ENCODE data around the gene ATP5F1D. TPM values are rescaled to one million over a fixed set of nuclear protein-coding genes. Genes with fewer than 3 reads are reported as not detected.

Gene ATP5F1D
- total RNA-seq, 1 donor from 2014 or later = 213 TPM

- no peak for DNase-seq (ENCODE audit: low spot score)
Measured at GRCh38 chr19:1258163-1258492, 16.6 kb downstream of the ATP5F1D start.

DNA sequence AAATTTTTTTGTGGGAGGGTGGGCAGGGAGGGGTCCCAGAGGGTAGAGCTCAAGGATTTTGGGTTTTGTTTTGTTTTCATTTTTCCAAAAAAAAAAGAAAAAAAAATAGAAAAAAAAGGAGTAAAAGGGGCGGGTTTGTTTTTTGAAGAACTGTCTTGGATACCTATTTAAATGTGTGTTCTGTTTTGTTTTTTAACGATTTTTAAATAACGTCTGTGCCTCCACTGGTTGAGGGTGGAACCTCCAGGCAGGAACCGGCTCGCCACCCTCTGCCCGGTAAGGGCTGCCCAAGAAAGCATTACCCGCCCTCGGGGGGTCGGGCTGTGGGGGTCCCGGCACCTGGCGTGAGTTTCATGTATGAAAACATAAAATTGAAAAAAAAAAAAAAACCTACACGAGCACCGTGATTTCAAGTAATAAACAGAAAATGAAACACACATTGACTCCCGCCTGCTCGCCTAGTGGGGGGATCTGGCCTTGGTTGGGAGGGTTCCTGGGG, 17.2 kb downstream of the ATP5F1D start:
- DNase-seq (ENCODE audit: low spot score) = no peak

- DNase-seq (ENCODE audit: low spot score) = no peak
Measured at GRCh38 chr19:1259206-1259875, 17.8 kb downstream of the ATP5F1D start.

GRCh38 chr19:1259876-1260748, 18.6 kb downstream of the ATP5F1D start:
- DNase-seq (ENCODE audit: low spot score) = no peak

DNA sequence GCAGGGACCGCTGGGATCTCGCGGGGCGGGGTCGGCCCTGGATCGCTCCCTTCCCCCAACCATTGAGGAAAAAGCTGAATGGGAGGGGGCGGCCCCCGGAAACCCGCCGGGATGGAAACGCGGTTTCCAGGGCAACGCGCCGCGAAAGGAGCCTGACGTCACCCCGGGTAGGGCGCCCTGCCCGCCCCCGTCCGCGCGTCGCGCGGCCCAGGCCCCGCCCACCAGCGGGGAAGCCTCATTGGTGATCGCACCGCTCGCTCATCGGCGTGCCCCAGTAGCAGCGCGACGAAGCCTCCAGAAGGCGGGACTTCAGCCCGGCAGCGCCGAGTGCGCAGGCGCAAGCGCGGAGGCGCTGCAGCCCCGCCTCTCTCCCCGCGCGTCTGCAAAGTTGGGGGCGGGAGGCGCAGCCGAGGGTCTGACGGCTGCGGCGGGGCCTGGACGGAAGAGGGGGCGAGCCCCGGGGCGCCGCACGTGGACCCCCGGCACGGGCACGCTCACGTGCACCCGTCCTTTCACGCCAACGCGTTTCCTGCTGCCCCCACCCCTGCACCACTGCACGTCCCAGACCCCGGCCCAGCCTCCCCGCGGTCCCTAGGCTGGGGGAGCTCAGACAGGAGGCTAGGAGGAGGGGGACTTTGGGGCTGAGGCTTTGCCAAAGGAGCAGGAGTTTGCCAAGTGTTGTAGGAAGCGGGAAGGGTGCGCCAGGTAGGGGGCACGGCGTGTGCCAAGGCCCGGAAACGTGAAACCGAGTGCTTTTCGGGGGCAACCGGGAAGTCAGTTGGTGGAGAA, 19.4 kb downstream of the ATP5F1D start:
- DNase-seq (ENCODE audit: low spot score) = peak; percentile 97

DNA sequence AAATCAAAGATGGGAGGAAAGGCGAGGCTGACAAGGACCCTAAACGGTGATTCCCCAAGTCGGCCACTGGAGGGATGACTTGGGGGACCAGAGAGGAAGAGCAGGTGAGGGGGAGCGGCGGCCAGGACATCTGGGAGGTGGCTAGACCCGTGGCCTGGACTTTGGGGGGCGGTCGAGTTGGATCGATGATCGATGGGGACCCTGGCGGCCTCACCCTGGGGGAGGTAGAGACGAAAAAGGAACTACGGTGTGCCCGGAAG, 19.9 kb downstream of the ATP5F1D start:
- no peak for DNase-seq (ENCODE audit: low spot score)

DNA sequence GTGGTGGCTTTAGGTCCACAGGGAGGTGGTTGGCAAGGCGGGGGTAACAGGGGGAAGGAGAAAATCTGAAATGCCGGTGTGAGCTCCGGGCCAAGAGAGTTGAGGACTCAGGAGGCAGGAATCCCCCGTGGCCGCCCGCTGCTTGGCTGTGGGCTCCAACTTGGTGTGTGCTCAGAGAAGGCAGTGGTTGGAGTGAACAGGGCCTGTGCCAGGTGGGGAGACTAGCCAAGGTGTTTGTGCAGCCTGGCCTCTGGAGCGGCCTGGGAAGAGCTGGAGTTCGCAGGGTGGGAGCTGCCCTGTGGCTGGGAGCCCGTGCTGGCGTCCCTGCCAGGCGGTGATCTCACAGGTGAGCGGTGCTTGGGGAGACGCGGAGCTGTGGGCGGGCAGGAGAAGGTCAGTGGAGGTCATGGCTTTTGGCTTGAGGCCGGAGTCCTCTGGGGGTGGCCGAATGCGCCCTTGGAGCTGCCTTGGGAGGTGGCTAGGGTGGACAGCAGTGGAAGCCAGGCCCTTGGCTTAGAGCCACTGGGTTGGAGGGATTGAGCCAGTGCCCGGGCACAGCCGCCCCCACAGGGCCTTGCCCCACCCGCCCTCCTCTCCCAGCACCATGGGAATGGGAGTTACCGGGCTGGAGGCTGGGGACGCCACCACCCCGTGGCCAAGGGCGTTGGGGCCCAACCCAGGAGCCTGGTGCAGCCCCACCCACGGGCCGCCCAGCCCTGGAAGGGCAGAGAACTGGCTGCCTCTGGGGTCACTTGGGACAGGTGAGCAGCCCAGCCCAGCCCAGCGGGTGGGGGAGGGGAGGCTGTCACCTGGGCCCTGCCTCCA, 20.5 kb downstream of the ATP5F1D start:
- peak; percentile 78 for DNase-seq (ENCODE audit: low spot score)

DNA sequence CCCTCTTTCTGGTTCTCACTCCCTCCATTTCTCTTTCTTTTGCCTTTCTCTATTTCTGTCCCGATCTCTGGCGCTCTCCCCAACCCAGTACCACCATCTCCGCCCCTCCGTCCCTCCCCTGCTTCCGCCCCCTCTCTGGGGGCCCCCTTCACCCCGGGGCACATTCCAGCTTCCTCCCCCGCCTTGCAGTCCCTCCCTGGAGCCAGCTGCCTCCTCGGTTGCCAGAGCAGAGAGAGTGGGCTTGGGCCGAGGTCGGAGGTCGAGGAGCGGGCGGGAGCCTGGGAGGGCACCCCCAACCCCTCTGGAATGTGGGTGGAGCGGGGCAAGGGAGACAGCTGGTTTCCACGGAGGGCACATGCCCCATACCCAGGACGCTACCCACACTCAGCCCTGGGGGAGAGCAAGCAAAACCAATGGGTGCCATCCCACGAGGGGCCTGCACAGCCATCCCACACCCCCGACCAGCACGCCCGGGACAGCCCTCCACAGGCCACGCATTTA, 21.1 kb downstream of the ATP5F1D start:
- no peak for DNase-seq (ENCODE audit: low spot score)

DNA sequence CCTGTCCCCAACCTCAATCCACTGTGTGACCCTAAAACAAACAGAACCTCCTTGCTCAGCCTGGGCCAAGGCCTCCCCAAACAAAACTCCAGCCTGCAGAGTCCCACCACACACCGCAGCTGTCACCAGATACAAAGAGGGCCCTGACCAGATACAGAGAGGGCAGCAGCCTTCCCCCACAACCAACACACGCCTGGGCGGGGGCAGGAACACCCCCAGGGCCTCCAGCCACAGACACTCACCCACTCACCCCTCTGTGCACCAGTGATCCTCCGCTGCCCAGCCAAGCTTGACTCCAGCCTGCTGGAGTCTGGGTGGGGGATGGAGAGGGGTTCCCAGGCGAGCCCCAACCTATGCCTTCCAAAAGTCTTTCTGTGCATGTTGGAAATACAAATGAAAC, 21.6 kb downstream of the ATP5F1D start:
- DNase-seq (ENCODE audit: low spot score) = no peak

GRCh38 chr19:1264801-1265614, 23.5 kb downstream of the ATP5F1D start:
- DNase-seq (ENCODE audit: low spot score) = no peak

DNA sequence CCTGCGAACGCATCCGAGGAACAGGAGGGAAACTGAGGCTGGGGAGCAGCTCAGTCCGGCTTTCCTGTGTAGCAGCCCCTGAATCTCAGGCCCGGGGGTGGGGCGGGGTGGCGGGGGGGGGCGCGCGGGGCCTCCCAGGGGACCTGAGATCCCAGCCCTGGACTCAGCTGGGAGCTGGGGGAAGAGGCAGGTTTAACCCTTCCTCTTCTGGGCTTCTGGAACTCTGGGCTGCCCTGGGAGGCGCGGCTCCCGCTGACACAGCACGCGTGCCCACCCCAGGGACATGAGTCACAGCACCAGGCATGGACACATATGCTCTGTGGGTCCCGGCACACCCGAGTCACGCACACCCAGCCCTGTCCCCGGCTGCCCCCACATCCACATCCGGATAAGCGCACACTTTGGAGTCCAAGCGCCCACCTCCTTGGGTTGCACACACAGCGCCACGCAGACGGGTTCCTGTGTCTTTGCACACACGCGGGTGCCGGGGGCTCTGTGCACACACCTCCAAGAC, 24.1 kb downstream of the ATP5F1D start:
- no peak for DNase-seq (ENCODE audit: low spot score)

GRCh38 chr19:1266129-1266915, 24.8 kb downstream of the ATP5F1D start:
- DNase-seq (ENCODE audit: low spot score) = peak; percentile 82

GRCh38 chr19:1266916-1267476, 25.4 kb downstream of the ATP5F1D start:
- DNase-seq (ENCODE audit: low spot score) = peak; percentile 74

GRCh38 chr19:1267477-1268225, 26.1 kb downstream of the ATP5F1D start:
- no peak for DNase-seq (ENCODE audit: low spot score)

- DNase-seq (ENCODE audit: low spot score) = no peak
Measured at GRCh38 chr19:1268226-1269064, 26.9 kb downstream of the ATP5F1D start.

- peak; percentile 100 for DNase-seq (ENCODE audit: low spot score)
Measured at GRCh38 chr19:1269065-1269477, 27.5 kb downstream of the ATP5F1D start, which contains the start of gene CIRBP. Gene CIRBP, plus strand, starts transcription at chr19:1269332. Its CDS starts 1,602 bp downstream, at chr19:1270934.

DNA sequence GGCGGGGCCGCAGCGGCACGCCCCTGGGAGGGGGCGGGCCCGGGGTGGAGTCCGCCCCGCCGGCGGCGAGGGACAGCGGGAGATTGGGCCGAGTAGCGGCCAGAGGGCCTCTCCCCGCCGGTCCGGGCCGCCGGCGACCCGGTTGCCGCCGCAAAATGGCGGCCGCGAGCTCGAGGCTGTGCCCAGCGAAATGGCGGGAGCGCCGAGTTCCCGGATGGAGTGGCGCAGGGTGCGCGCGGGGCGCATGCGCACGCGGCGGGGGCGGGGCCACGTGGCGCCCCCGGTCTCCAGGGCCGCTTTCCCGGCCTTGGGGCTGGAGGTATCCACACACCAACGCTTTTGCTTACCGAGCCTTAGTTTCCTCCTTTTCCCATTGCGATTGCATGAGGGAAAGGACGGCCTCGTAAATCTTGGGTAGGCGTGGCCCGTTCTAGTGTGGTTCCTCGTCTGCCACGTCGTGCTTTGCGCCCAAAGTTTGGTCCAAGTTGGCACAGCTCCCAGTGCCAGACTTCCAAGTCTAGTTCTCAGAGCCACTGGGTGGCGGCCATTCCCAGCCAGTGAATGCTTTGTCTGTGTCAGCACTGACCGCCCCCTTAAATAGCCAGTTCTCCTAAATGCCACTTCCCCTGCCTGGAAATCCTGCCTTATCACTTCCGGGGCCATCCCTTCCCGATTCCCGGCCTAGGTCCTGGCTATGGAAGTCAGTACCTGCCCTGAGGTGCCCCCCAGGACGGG, 28.1 kb downstream of the ATP5F1D start:
- peak; percentile 87 for DNase-seq (ENCODE audit: low spot score)
